Activated T-helper 1 cell treated with Interleukin-2 at 50 U/mL for 16 hours (primary cell): ENCODE measurements around the gene TTC23.
"Not testable (repeated sequence)": the region's sequence is repeated elsewhere in the genome, so short reads cannot be mapped to it uniquely, and the experiment has no call there.

Experiments used
- DNase-seq: peaks from one replicate; pipeline ENCODE4 v3.0.0-alpha.2; 2020; ENCODE audit warnings: low read depth

TTC23 gene

DNA sequence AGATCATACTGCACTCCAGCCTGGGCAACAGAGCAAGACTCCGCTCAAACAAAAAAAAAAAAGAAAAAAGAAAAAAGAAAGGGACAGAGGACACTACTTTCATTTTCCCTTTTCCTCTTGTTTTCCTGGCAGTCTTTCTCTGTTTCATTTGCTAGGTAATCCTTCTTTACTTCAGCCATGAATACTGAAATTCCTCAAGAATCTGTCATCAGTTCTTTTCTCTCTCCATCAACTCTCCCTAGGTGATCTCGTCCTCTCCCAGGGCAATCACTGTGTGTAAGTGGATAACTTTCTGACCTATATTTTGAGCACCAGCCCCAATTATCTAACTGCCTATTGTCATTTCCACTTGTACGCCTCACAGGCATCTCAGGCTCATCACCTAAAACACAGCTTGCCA, 51.5 kb downstream of the TTC23 start:
- no peak for DNase-seq

DNA sequence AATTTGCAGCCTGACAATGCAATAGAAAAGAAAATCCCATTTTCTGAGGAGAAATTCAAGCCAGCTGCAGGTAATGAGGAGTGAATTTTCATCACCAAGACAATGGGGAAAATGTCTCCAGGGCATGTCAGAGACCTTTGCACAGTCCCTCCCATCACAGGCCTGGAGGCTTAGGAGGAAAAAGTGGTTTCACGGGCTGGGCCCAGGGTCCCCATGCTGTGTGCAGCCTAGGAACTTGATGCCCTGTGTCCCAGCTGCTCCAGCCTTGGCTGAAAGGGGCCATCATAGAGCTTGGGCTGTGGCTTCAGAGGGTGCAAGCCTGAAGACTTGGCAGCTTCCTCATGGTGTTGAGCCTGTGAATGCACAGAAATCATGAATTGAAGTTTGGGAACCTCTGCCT, 57.2 kb downstream of the TTC23 start:
- DNase-seq: not testable (repeated sequence)

DNA sequence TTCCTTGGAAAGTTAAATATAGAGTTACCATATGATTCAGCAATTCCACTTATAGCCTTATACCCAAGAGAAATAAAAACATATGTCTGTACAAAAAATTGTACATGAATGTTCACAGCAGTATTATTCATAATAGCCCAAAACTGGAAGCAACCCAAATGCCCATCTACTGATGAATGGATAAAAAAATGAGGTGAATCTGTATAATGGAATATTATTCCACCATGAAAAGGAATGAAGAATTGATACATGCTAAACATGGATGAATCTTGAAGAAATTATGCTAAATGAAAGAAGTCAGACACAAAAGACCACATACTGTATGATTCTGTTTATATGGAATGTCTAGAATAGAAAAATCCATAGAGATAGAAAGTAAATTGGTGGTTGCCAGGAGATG, 61.4 kb downstream of the TTC23 start:
- no peak for DNase-seq

DNA sequence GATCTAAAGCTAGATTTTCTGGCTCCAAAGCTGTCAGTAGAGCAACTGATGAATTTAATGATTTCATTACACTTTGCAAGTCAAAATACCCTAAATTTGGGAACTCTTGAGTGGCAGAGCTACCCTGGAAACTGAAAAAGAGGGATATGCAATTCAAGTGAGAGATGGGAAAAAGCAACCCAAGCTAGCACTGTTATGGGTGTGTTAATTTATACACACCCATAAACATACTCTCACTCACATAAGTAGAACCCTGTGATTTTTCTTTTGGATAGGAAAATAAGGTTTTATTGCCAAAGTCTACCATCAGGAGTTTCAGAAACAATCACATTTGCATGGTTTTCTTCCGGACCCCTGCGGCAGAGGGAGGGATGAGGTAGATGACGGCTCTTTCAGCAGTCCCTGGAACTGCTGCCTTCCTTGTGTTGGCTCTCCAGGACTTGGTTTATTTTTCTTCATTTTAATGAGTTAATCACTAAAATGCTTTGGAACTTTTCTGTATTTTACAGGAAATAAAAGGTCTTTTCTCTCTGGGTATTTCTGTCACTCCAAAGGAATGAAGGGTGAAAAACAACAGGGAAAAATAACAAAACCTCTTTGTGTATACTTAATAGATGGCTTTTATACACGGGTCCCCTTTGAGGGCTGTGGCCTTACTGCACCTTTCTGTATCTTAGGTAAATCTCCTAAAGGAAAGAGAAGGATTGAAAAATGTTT, 63.8 kb downstream of the TTC23 start:
- DNase-seq: no peak

DNA sequence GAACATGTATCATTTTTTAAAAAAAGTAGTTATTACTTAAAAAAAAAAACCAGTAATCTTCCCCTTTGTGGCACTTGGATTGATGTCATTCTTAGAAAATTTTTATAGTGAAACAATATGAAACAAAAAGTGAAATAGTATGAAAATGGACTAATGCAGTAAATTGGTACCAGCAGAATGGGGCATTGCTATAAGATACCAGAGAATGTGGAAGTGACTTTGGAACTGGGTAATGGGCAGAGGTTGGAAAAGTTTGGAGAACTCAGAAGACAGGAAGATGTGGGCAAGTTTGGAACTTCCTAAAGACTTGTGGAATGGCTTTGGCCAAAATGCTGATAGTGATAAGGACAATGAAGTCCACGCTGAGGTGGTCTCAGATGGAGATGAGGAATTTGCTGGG, 66.6 kb downstream of the TTC23 start:
- no peak for DNase-seq

DNA sequence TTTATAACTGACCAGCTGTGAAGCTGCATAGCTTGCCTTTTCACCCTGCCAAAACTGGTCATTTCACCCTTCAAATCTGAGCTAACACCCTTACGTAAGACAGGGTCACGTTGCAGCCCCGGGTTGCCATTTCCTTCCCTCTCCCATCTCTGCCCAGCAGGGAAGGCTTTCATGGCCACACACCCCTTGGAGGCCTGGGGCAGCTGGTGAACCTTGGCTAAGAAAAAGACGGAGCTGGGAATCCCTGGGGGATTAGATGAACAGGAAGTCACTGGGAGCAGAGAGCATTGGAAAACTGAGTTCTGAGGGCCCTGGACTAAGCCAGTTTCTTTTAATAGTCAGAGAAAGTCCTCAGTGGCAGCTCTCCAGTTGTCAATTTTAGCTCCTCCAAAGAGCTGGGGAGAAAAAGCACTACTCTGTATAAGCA, 67.8 kb downstream of the TTC23 start:
- no peak for DNase-seq

DNA sequence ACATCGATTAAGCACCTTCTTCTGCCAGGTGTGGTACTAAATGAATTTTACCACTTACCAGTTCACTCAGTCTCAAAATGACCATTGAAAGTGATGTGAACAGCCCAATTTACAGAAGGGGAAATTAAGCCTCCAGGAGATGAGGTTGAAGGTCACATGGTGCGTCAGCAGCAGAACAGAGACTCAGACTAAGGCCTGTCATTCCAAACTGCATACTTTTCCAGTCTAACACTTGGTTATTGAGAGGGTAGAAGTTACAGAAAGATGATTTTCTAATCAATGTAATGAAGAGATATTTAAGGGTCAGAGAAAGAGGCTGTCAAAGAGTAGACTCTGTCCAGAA, 68.4 kb downstream of the TTC23 start:
- DNase-seq: no peak

DNA sequence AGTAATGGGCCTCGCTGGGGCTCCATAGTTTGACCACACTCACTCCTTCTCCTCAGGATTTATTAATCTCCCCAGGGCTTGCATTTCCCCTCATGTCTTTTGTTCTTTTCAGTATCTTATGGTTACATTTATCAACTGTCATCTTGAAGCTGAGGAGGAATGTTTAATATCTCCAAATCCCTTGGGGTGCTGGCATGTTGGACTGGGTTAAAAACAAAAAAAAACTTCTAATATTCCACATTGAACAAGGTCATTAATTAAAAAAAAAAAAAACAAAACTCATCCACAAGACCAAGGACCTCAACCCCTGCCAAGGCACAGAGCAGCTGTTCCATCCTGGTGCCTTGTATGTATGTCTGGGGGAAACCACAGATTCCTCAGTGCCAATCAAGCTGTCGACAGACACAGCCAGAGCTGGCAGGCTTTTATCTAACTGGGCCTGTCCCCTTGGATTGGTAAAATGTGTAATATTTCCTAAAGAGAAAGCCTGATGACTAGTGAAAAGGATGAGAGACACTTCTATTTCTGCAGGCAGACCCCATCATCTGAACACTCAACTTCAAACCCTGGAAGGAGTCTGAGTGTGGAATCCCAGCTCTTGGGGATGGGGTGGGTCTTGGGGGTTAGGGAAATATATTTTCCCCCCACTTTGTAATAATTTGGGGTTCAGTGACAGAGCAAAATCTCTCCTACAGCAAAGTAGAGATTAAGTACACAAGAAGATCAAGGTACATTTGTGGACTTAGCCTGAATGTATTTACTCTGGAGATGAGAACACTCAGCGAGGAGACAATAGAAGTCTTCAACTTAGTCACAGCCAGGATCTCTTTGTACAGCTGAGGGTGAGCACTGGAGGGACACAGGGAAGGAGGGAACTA, 69.1 kb downstream of the TTC23 start:
- no peak for DNase-seq

DNA sequence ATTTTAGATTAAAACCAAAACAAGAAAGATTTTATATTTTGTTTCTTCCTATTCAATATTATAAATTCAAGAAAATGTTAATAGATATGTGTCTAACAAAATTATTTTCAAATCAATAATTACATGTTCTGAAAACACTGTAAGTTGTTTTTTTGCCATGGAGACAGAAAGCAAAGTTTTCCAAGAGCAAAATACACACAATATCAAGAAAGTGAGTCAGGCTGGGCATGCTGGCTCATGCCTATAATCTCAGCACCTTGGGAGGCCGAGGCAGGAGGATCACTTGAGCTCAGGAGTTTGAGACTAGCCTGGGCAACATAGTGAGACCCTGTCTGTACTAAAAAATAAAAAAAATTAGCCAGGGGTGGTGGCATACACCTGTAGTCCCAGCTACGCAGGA, 71.7 kb downstream of the TTC23 start:
- no peak for DNase-seq

DNA sequence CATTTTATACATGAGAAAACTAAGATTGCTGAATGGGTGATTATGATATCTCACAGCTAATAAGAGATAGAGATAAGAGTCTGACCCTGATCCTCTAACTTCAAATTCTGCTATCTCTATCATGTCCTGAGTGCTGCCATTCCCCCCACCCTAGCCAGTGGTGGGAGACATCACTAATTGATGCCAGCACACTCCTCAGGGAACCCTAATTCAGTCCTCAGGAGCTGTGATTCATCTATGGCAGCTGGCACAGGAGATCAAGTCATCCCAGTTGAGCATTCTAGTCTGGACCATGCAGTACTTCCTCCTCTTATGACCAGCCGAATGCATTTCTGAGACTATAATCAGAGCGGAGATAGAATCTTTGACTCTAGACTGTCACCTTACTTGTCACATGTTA, 72.6 kb downstream of the TTC23 start:
- no peak for DNase-seq

DNA sequence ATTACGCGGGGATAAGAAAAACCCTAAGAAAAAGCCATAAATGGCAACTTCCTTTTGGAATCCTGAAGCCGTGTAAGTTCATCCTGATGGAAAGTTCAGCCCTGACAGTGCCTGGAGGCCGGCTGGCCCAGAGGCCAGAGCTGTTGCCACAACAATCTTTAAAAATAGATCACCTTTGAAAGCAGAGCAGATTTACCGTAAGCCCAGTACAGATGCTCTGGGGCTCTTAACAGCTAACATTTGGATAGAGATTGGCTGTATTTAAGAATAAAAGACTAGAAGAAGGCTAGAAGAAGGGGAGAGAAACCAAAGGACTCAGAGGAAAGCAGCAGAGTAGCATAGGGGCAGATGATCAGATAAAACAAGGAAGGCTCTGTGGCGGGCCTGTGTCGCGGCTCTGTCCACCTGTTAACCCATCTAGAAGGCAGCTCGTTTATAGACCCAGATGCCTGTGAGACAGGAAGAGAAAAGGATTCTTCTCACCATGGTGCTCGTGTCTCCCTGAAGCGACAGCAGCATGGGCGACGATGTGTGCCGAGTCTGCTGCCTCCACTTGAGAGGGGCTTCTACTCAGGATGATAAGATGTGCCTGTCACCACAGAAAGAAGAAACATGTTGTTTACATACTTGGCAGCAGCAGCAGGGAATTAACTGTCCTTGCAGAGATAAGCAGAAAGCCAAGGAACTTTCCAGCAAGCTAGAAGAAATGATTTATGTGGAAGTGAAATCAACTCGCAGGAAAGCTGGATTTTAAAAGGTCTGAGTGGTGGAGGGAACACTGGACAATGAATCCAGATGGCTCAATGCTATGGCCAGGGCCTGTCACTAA, 74.6 kb downstream of the TTC23 start:
- no peak for DNase-seq

DNA sequence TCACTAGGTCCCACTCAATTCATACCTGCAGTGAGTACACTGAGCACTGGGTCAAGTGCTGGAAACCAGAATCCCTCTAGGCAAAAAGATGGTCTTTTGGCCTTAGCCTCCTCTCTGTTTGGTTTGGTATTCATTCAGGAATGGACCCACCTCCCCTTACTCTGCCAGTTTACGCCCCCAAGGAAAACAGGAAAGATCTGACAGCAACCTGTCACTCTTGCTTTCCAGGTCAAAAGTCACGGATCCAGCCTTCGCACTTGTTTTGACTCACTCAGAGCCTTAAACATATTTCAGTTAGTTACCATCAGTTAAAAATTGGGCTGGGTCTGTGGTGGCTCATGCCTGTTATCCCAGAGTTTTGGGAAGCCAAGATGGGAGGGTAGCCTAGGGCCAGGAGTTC, 76.4 kb downstream of the TTC23 start:
- DNase-seq: no peak

DNA sequence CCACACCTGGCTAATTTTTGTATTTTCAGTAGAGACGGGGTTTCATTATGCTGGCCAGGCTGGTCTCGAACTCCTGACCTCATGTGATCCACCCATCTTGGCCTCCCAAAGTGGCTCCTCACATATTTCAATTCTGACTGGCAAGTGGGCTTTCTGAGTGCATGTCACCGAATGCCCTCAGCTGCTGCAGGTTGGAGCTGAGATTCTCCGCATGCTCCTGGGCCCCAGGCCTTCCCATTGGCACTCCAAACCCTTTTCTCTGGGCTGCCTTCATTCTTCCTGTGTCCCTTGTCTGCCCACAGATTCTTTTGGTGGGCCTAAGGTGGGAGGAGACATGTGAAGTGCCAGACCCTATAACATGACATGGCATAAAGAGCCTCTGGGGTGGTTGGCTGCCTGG, 77.2 kb downstream of the TTC23 start:
- no peak for DNase-seq

DNA sequence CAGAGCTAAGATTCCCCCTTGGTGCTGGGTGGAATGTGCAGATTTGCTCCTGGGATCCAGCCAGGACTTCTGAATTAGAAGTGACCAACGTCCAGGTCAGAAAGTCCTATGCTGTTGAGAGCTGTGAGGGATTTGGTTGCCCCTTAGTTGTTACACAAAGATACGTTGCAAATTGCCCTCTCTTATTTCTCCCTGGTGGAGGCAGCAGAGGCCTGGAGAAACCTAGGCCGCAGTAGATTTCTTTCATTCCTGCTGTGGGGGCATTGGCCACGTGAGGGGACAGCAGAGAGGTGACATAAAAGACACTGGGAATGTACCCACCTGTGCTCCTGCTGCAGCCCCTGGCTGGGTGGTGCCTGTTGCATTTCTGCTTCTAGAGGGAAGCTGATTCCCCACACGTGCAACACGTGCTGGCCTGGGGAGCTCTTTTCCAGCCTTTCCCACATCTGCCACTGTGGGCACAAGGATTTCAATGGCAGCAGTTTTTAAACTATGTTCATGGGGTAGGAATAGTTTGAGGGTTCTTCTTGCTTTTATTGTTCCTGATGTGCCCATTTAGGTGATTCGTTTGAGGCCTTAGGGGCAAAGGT, 78.8 kb downstream of the TTC23 start:
- no peak for DNase-seq

DNA sequence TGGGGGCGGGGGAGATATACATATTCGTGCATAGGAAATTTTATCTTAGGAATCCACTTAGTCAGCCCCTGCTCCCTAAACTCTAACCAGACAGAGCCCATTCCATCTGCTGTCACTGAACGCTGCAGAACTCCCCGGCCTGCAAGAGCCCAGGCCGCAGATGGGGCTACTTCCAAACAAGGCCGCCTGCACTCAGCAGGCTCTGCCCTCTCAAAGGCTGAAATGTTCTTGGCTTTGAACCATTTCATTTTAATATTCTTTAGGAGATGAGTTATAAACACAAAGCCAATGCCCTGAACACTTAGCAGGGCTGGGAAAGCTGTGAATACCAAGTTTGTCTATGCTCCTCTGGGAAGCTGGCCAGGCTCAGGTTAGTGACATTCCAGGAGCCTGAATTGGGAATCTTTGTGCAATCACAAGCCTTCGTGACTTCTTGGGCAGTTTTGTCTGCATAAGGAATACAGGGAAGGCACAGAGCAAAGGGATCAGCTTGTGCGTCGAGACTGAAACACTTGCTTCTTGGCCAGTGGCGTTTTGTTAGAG, 79.5 kb downstream of the TTC23 start:
- DNase-seq: no peak

DNA sequence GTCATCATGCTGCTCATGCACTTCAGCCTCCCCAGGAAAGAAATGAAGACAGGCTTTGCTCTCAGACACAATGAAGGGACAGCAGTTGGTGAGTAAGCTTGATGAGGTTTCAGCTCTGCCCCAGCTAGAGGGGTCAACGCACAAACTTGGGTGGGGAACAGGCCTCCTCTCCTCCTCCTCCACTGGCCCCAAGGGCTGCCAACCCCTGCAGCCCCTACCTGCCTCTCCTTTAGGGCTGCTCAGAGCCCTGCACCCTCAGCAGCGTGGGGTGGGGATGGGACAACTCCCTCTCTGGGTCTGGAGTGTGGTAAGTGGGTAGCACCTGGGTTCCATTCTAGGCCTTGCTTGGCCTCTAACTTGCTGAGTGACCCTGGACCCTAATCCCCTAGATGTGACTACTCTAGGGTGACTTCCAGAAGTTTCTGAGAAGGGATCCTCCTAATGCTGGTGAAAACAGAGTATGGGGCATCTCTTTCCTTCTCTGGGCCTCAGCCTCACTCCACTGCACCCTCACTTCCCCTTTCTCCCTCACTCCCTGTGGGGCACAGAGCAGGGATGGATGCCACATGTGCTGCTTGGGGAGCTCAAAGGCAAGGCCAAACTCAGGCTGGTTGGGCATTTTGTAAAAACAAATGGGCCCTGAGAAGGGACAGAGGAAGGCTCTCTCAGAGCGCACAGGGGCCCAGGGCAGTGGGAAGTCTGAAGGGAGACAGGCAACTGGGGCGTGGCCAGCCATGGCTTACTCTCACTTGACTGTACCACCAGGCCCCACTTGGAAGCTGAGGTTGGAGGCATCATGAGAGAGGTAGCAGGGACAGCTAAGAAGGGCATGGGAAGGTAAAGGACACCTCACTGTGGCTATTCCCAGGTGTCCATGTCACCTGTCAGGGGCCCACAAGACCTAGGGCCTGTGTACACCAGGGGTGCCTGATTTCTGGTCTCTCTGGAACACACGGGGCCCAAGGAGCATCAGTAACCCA, 80.5 kb downstream of the TTC23 start:
- no peak for DNase-seq

DNA sequence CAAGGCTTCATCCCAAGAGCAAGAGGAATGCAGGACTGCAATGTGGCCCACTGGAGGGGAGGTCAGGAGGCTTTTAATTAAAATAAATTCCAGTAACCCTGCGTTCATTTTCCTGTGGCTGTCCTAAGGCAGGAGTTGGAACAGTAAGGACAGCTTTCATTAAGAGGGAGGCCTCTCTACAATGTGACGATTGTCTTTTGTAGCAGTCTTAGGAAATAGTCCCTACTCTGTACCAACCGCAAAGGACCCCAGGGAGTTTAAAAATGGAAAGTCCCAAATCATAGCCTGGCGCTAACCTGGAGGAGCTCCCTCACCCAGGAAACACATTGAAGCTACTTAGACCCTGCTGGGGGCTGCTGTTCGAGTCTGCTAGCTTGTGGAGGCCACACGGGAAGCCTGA, 81.7 kb downstream of the TTC23 start:
- no peak for DNase-seq

DNA sequence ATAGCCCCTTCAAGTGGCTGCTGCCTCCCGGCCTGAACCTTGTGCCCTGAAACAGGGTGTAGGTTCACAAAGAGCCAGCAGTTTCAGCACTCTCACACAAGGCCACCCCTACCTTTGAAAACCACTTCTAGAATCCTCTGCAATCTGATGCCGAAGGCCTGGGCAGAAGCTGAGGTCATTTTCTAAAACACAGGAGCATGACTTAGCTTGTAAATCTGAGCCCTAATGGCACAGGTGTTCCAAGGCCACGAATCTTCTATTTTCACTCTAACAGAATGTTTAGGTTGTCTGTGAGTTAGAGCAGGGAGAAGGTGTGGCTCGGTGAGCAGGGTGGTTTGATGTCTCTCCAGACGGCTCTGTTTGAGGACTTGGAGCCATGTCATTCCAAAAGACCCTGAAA, 82.2 kb downstream of the TTC23 start:
- DNase-seq: no peak

DNA sequence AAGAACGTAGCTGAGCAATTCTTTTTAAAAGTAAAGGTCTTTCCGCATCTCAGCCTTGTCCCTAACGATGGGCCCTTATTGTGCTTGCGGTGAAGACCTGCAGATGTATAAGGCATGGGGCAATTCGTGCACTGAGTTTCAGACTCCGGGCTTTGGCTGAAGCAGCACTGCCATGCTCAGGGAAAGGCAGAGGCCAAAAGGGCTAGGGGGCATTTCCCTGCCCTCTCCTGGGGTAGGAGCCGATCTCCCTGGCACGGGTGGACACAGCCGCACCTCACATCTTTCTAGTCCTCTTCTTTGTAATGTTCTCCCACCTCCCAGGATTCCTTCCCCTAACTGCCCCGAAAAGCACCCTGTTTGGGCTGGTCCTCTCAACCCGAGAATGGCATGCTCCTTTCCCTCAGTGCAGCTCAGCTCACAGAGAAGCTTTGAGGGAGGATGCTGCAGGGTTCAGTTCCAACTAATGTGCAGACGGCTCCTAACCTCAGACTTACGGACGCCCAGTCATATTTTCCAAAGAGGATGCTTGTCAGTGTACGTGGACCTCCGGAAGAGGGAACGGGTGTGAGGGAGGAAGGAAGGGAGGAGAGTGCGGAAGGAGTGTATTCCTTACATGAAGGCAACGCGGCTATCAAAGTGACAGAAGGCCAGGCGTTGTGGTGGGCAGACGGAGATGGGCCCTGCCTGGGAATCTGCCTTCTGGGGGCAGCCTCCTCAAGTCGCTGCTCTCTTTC, 83.3 kb downstream of the TTC23 start:
- no peak for DNase-seq
